Effector memory CD4-positive, alpha-beta T cell (primary cell): ENCODE measurements around the gene TLE4.
"Not testable (repeated sequence)": the region's sequence is repeated elsewhere in the genome, so short reads cannot be mapped to it uniquely, and the experiment has no call there.

Experiments used
- DNase-seq, 3 donors: peaks; one replicate each; pipeline ENCODE4 v3.0.0-alpha.2; 2020
- H3K27ac ChIP-seq: 2 replicates; pipeline ENCODE4 v1.7.0; 2013; ENCODE audit warnings: mild to moderate bottlenecking, low read length, moderate library complexity; ENCODE audit not compliant: insufficient read depth, poor library complexity, severe bottlenecking
- H3K27me3 ChIP-seq: replicated peaks from 2 replicates; pipeline ENCODE4 v1.7.0; 2013; ENCODE audit warnings: mild to moderate bottlenecking, low read length; ENCODE audit not compliant: insufficient read depth, control insufficient read depth, poor library complexity, severe bottlenecking
- H3K36me3 ChIP-seq: 2 replicates; pipeline ENCODE4 v1.7.0; 2013; ENCODE audit warnings: mild to moderate bottlenecking, low read length, moderate library complexity; ENCODE audit not compliant: control insufficient read depth, insufficient read depth
- H3K4me1 ChIP-seq: 2 replicates; pipeline ENCODE4 v1.7.0; 2013; ENCODE audit warnings: low read length, mild to moderate bottlenecking; ENCODE audit not compliant: control insufficient read depth, insufficient read depth, poor library complexity, severe bottlenecking
- H3K4me3 ChIP-seq: 2 replicates; pipeline ENCODE4 v1.7.0; 2013; ENCODE audit warnings: low read length, low read depth, mild to moderate bottlenecking; ENCODE audit not compliant: insufficient read depth, poor library complexity, severe bottlenecking
- H3K9me3 ChIP-seq: 2 replicates; pipeline ENCODE4 v1.7.0; 2013; ENCODE audit warnings: mild to moderate bottlenecking, low read length, moderate library complexity; ENCODE audit not compliant: control insufficient read depth

TLE4 gene

DNA sequence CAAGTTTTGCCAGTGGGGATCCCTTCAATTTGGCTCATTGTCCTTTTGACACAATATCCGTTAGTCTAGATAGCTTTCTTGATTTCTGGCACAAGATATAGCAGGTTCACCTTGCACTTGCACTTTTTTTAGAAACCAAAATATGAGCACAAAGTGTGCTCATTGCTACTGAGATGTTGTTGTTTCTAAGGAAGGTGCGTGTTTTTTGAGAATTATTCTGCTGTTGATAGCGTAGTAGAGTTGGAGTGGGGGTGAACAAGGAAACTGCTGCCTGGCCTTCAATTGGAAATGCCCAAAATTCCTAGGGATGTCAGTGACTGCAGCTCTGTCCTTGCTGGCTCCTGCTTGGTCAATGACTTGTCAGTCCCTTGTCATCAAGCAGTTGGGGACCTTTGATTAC is 73.3 kb downstream of the TLE4 start:
- no peak for DNase-seq
- no peaks in the 10 kb centered on the region for H3K27me3 ChIP-seq
- H3K4me1 ChIP-seq = no peaks in the 10 kb centered on the region
- H3K9me3 ChIP-seq = no peaks in the 10 kb centered on the region
- H3K36me3 ChIP-seq = peaks cover 7% of the 10 kb centered on the region
- no peak overlapping the region for H3K27ac ChIP-seq
- H3K4me3 ChIP-seq = no peak overlapping the region

- Histone ChIP-seq H3K36me3 (peaks cover 7% of the 10 kb centered on the region), H3K9me3 (no peaks in the 10 kb centered on the region), H3K4me3 (no peak overlapping the region), H3K27me3 (no peaks in the 10 kb centered on the region), H3K27ac (no peak overlapping the region), H3K4me1 (no peaks in the 10 kb centered on the region)
- DNase-seq = no peak
These were observed 74.3 kb downstream of the TLE4 start for GRCh38 chr9:79646096-79646495.

- Histone ChIP-seq H3K36me3 (peaks cover 6% of the 10 kb centered on the region), H3K9me3 (no peaks in the 10 kb centered on the region), H3K4me1 (no peaks in the 10 kb centered on the region), H3K4me3 (no peak overlapping the region), H3K27me3 (no peaks in the 10 kb centered on the region), H3K27ac (no peak overlapping the region)
- DNase-seq = no peak
These were observed 79.6 kb downstream of the TLE4 start for GRCh38 chr9:79651251-79651795.

GRCh38 chr9:79652598-79652997 is 80.8 kb downstream of the TLE4 start:
- H3K27me3 ChIP-seq = no peaks in the 10 kb centered on the region
- H3K9me3 ChIP-seq = no peaks in the 10 kb centered on the region
- no peak for DNase-seq
- H3K36me3 ChIP-seq = peaks cover 13% of the 10 kb centered on the region
- H3K4me3 ChIP-seq = no peak overlapping the region
- no peaks in the 10 kb centered on the region for H3K4me1 ChIP-seq
- no peak overlapping the region for H3K27ac ChIP-seq

DNA sequence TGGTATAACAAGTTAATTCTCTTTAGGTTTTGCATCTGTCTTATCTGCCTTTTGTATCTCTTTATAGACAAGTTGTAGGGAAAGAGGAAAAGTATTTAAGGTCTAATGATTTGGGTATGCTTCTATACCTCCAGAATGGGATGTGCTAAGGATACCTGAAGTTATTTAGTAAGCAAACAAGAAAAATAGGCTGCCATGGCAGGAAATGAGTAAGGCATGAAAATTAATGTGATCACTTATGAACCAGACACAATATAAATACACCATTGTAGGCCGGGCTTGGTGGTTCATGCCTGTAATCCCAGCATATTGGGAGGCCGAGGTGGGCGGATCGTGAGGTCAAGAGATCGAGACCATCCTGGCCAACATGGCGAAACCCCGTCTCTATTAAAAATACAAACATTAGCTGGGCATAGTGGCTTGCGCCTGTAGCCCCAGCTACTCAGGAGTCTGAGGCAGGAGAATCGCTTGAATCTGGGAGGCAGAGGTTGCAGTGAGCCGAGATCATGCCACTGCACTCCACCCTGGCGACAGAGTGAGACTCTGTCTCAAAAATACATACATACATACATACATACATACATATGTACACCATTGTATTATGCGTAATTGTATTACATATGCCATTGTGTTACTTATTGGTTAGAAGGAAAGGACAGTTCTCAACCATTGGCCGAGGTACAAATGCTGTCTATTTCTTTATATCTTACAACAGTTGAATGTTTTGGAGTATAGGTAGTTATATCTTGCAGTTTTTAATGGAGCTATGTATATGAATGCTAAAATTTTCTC is 83.0 kb downstream of the TLE4 start:
- not testable (repeated sequence) for H3K9me3 ChIP-seq, H3K4me1 ChIP-seq, H3K27me3 ChIP-seq, H3K27ac ChIP-seq, DNase-seq, H3K4me3 ChIP-seq
- H3K36me3 ChIP-seq = peaks cover 13% of the 10 kb centered on the region

GRCh38 chr9:79655551-79655950 is 83.8 kb downstream of the TLE4 start:
- no peak for DNase-seq
- H3K27me3 ChIP-seq = no peaks in the 10 kb centered on the region
- peaks cover 13% of the 10 kb centered on the region for H3K36me3 ChIP-seq

DNA sequence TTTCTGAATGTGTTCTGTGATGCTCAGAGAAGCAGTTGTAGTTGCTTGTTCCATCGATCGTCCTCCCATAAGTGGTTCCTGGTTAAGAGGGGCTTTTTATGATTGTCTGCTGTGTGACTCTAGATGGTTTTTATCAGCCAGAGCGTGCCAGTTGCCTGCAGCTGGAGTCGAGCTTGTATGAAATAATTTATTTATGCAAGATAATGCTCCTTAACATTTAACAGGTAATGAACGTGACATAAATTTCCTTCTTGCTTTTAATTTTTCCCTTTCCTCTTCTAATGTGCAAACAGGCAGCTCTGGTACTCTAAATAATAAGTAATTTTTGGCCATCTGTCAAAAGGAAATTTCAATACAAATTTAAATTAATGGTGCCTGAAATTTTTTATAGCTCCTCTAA is 84.4 kb downstream of the TLE4 start:
- Histone ChIP-seq H3K36me3 (peaks cover 13% of the 10 kb centered on the region), H3K27ac (no peak overlapping the region), H3K4me1 (no peaks in the 10 kb centered on the region), H3K27me3 (no peaks in the 10 kb centered on the region), H3K9me3 (no peaks in the 10 kb centered on the region), H3K4me3 (no peak overlapping the region)
- no peak for DNase-seq

More at GRCh38 chr9:79655551-79655950, 83.8 kb downstream of the TLE4 start:
- Histone ChIP-seq H3K4me3 (no peak overlapping the region), H3K4me1 (no peaks in the 10 kb centered on the region), H3K27ac (no peak overlapping the region), H3K9me3 (no peaks in the 10 kb centered on the region)

DNA sequence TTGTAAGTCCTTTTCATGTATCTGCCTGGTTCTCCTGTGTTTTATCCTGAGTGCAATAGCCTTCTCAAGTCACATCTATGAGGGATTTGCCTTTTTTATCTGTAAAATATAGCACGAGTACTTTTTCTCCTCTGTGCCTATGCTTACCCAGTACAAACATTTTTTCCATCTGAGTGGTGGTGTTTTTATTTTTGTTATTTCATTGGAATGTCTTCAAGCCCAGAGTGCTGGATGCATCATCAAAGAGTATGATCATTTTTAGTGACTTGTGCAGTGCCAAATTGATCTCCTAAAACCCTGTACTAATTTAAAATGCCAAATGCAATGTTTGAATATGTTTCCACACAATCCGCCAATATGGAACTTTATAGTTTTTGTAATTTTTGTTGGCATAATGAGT is 86.1 kb downstream of the TLE4 start:
- Histone ChIP-seq H3K27me3 (no peaks in the 10 kb centered on the region), H3K4me3 (no peak overlapping the region), H3K9me3 (no peaks in the 10 kb centered on the region), H3K36me3 (peaks cover 8% of the 10 kb centered on the region), H3K4me1 (peaks cover 7% of the 10 kb centered on the region), H3K27ac (no peak overlapping the region)
- no peak for DNase-seq

GRCh38 chr9:79658926-79659325 is 87.2 kb downstream of the TLE4 start:
- Histone ChIP-seq H3K36me3 (peaks cover 8% of the 10 kb centered on the region), H3K27ac (no peak overlapping the region), H3K4me3 (no peak overlapping the region), H3K9me3 (no peaks in the 10 kb centered on the region), H3K27me3 (no peaks in the 10 kb centered on the region), H3K4me1 (peaks cover 9% of the 10 kb centered on the region)
- no peak for DNase-seq

DNA sequence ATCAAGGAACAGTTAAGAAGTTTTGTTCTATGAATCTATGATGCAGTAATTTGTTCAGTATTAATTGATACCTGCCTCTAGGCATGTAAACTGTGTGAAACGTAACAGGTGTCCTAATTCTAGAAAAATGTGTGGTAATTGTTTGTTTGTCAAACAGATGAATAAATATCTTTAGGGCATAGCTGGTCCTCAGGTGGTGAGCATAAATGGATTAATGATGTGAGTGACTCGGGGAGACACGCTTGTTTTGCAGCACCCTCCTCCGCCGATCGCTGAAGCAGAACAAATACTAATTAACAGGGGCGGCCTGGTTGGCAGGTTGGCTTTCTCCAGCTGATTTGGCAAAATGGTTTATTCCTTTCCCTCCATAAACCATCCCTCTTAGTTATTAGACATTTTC is 88.8 kb downstream of the TLE4 start:
- Histone ChIP-seq H3K27ac (no peak overlapping the region), H3K9me3 (no peaks in the 10 kb centered on the region), H3K4me3 (no peak overlapping the region), H3K27me3 (no peaks in the 10 kb centered on the region), H3K36me3 (peaks cover 8% of the 10 kb centered on the region), H3K4me1 (peaks cover 9% of the 10 kb centered on the region)
- no peak for DNase-seq
